ENCODE results near the gene NTRK3. TPM values are rescaled to one million over a fixed set of nuclear protein-coding genes. Genes with fewer than 3 reads are reported as not detected.

NTRK3 gene
- total and polyA plus RNA-seq, 2 of the 8 experiments (the other 6 are each of a cell fraction or from before 2014, with no cell fraction given), result 4.5 to 6.8 TPM

- H3K4me2 ChIP-seq (ENCODE audit: insufficient read depth in 1 of 2, low read depth in 2 of 2, low read length in 2 of 2), result no peak overlapping the region
- POLR2A ChIA-PET (ENCODE audit: partially characterized antibody), result no interaction called here
- TF ChIP-seq RXRA (IDR thresholded peaks at IDR 0.05; ENCODE audit: insufficient read depth, low read depth, low read length), result no peak
- no peak for TF ChIP-seq EGR1 (IDR thresholded peaks at IDR 0.05; ENCODE audit: borderline replicate concordance, low read depth, low read length)
- TF ChIP-seq CEBPB (IDR thresholded peaks at IDR 0.05; ENCODE audit: low read depth, low read length), result no peak
- TF ChIP-seq RBBP5 (IDR thresholded peaks at IDR 0.05; ENCODE audit: borderline replicate concordance, low read depth, low read length), result no peak
- no peak for TF ChIP-seq TEAD4 (IDR thresholded peaks at IDR 0.05; ENCODE audit: low read depth, low read length)
- TF ChIP-seq POLR2A (IDR thresholded peaks at IDR 0.05; ENCODE audit: control extremely low read depth in 1 of 2, low read depth in 2 of 2, low read length in 2 of 2), result no peak
- no peak for TF ChIP-seq EZH2 (IDR thresholded peaks at IDR 0.05; ENCODE audit: low read depth, low read length, severe bottlenecking)
- no peak for TF ChIP-seq ASH2L (IDR thresholded peaks at IDR 0.05; ENCODE audit: low read length)
- TF ChIP-seq YY1 (IDR thresholded peaks at IDR 0.05; ENCODE audit: low read depth, low read length), result no peak
- no peak for TF ChIP-seq KDM4A (IDR thresholded peaks at IDR 0.05; ENCODE audit: low read depth, low read length, severe bottlenecking)
- TF ChIP-seq JUN (IDR thresholded peaks at IDR 0.05; ENCODE audit: low read depth, low read length), result no peak
- TF ChIP-seq SP1 (IDR thresholded peaks at IDR 0.05; ENCODE audit: low read depth, low read length), result no peak
- no peak for TF ChIP-seq CBX5 (IDR thresholded peaks at IDR 0.05; ENCODE audit: low read depth, low read length)
- no peak for TF ChIP-seq TAF1 (IDR thresholded peaks at IDR 0.05; ENCODE audit: low read depth, low read length)
- TF ChIP-seq ATF2 (IDR thresholded peaks at IDR 0.05; ENCODE audit: low read length), result no peak
Observed at GRCh38 chr15:87940768-87941167, 315.8 kb downstream of the NTRK3 start.

More at GRCh38 chr15:87940768-87941167, 315.8 kb downstream of the NTRK3 start:
- Histone ChIP-seq H2BK5ac (ENCODE audit: low read depth, low read length) (no peak overlapping the region), H2AFZ (ENCODE audit: low read length) (no peak overlapping the region), H3K9me3 (ENCODE audit: insufficient read depth in 2 of 2, low read depth in 1 of 2, low read length in 1 of 2) (no peaks in the 10 kb centered on the region), H3K27me3 (replicated peaks in 1 of 4; ENCODE audit: control insufficient read depth in 3 of 4, extremely low read depth in 1 of 4, insufficient read depth in 3 of 4, low read length in 3 of 4) (no peaks in the 10 kb centered on the region), H3K79me1 (ENCODE audit: low read depth, low read length) (no peaks in the 10 kb centered on the region), H4K20me1 (replicated peaks in 1 of 2; ENCODE audit: control insufficient read depth in 1 of 2, insufficient read depth in 2 of 2, low read length in 2 of 2) (no peaks in the 10 kb centered on the region), H3K36me3 (ENCODE audit: control insufficient read depth in 2 of 4, insufficient read depth in 4 of 4, low read length in 3 of 4) (no peaks in the 10 kb centered on the region), H3K4me3 (ENCODE audit: extremely low read depth in 1 of 4, insufficient read depth in 2 of 4, low read depth in 3 of 4, low read length in 4 of 4) (no peak overlapping the region), H3K9ac (replicated peaks in 1 of 4; ENCODE audit: extremely low read depth in 1 of 4, low read depth in 3 of 4, low read length in 3 of 4) (no peak overlapping the region), H3K18ac (ENCODE audit: extremely low read depth, low read length) (no peak overlapping the region), H4K91ac (replicated peaks; ENCODE audit: insufficient read length, low read length) (no peak overlapping the region), H3K4ac (replicated peaks; ENCODE audit: insufficient read length, low read depth, low read length) (no peak overlapping the region), H2BK120ac (replicated peaks; ENCODE audit: low read depth, low read length) (no peak overlapping the region), H3K79me2 (ENCODE audit: control insufficient read depth in 1 of 2, insufficient read depth in 2 of 2, low read length in 2 of 2) (no peaks in the 10 kb centered on the region), H3K23ac (ENCODE audit: insufficient read length) (no peak overlapping the region), H4K8ac (ENCODE audit: extremely low read depth, insufficient read depth, low read length) (no peak overlapping the region), H3K56ac (replicated peaks; ENCODE audit: insufficient read length, low read depth, low read length) (no peak overlapping the region), H2BK15ac (ENCODE audit: low read length) (no peak overlapping the region), H2BK12ac (ENCODE audit: low read depth, low read length) (no peak overlapping the region), H4K5ac (ENCODE audit: insufficient read length, low read depth, low read length) (no peak overlapping the region), H3K23me2 (ENCODE audit: low read depth, low read length) (no peaks in the 10 kb centered on the region), H3K4me1 (replicated peaks in 1 of 4; ENCODE audit: control insufficient read depth in 3 of 4, insufficient read depth in 4 of 4, low read length in 3 of 4) (no peaks in the 10 kb centered on the region), H3K14ac (ENCODE audit: insufficient read length) (no peak overlapping the region), H2BK20ac (ENCODE audit: low read length) (no peak overlapping the region), H2AK5ac (ENCODE audit: low read depth, low read length) (no peak overlapping the region), H3K27ac (ENCODE audit: low read depth, low read length) (no peak overlapping the region)
- 100% methylated on average over 2 of the region's 2 CpGs; no CpG with 5 or more reads in 1 of the 2 experiments for WGBS, 2 experiments (ENCODE audit: extremely low coverage in 1 of 2, insufficient coverage in 1 of 2, insufficient read length in 1 of 2, insufficient replicate concordance in 2 of 2, low coverage in 1 of 2, low lambda C conversion rate in 2 of 2, missing lambda C conversion rate in 1 of 2)
- CTCF ChIA-PET (ENCODE audit: partially characterized antibody), result no interaction called here
- FAIRE-seq, result no peak
- no peak for DNase-seq (ENCODE audit: low read depth in 1 of 2, low spot score in 2 of 2)
